GM12872 (cell line): ENCODE measurements around the gene PRR20B.
"Not testable (repeated sequence)": the region's sequence is repeated elsewhere in the genome, so short reads cannot be mapped to it uniquely, and the experiment has no call there.

Experiments used
- TF ChIP-seq, protein P1 (sequence below): IDR thresholded peaks from 3 replicates; pipeline ENCODE4 v1.5.1; 2011; ENCODE audit warnings: low read depth, mild to moderate bottlenecking, low read length, moderate library complexity; ENCODE audit not compliant: insufficient read depth

Gene PRR20B

GRCh38 chr13:57147188-57147587 lies at the start of gene PRR20B:
Gene PRR20B (plus strand): TSS chr13:57147488. CDS start chr13:57147875, 387 bp downstream.
- TF ChIP-seq, protein P1, sequence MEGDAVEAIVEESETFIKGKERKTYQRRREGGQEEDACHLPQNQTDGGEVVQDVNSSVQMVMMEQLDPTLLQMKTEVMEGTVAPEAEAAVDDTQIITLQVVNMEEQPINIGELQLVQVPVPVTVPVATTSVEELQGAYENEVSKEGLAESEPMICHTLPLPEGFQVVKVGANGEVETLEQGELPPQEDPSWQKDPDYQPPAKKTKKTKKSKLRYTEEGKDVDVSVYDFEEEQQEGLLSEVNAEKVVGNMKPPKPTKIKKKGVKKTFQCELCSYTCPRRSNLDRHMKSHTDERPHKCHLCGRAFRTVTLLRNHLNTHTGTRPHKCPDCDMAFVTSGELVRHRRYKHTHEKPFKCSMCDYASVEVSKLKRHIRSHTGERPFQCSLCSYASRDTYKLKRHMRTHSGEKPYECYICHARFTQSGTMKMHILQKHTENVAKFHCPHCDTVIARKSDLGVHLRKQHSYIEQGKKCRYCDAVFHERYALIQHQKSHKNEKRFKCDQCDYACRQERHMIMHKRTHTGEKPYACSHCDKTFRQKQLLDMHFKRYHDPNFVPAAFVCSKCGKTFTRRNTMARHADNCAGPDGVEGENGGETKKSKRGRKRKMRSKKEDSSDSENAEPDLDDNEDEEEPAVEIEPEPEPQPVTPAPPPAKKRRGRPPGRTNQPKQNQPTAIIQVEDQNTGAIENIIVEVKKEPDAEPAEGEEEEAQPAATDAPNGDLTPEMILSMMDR = not testable (repeated sequence)

DNA sequence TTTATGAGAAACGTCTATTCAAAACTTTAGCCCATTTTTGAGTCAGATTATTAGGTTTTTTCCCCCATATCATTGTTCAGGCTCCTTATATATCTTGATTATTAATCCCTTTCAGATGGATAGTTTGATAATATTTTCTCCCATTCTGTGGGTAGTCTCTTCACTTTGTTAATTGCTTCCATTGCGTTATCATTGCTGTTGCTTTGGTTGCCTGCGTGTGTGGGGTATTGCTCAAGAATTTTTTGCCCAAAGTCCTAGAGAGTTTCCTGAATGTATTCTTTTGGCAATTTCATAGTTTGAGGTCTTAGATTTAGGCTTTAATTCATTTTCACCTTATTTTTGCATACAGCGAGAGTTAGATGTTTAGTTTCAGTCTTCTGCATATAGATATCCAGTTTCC lies 32.3 kb upstream of the PRR20B start:
- TF ChIP-seq, protein P1 = no peak

- TF ChIP-seq, protein P1 = no peak
Observed at GRCh38 chr13:57123681-57124080, 23.6 kb upstream of the PRR20B start.

DNA sequence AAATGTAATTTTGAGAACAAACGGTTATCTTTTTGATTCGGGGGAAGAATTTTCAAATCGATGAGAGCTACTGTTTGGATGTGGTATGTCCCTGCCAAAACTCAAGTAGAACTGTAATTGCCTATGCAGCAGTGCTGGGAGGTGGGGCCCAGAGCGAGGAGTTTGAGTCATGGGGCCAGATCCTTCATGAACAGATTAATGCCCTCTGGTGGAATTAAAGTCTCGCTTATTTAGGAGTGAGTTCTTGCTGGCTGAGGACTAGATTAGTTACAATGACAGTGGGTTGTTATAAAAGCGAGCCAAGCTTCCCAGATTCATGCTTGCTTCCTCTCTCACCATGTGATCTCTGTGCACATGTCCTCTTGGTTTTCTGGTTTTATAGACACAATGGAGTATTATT lies 18.4 kb upstream of the PRR20B start:
- TF ChIP-seq, protein P1 = no peak

DNA sequence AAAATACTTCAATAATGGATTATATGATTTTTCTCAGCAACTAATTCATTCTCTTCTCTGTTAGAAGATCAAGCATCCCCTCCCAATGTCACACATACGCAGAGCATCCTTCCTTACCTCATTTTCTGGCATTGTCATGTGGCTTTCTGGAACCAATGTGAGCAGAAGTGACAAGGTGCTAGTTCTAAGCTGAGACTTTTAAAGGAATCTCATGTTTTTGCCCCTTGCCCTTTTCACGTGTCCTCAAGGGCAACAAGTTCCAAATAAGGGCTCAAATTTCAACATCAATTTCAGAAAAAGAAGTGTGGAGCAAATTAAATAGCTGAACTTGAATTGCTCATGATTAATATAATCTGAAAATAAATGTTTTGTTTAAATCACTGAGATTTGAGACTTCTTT lies 11.2 kb upstream of the PRR20B start:
- TF ChIP-seq, protein P1 = no peak

GRCh38 chr13:57137585-57137984 lies 9.7 kb upstream of the PRR20B start:
- TF ChIP-seq, protein P1 = no peak

DNA sequence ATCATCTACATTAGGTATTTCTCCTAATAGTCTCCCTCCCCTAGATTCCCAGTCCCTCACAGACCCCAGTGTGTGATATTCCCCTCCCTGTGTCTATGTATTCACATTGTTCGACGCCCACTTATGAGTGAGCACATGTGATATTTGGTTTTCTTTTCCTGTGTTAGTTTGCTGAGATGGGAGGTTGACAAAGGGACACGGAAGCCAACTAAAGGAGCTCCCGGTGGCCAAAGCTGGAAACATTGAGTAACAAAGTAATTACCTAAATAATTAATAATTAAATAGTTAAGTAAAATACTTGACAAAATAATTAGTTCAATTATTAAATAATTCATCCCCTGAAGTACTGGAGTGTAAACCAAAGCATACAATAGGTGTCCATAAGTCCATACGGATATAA lies 8.3 kb upstream of the PRR20B start:
- TF ChIP-seq, protein P1 = no peak
